IMR-90 (cell line): ENCODE data around the gene RSPH10B2. TPM values are rescaled to one million over a fixed set of nuclear protein-coding genes. Genes with fewer than 3 reads are reported as not detected.
"Not testable (repeated sequence)": the region's sequence is repeated elsewhere in the genome, so short reads cannot be mapped to it uniquely, and the experiment has no call there.

Experiments
- ATAC-seq: fragments of 200-7000 bp; cut with Tn5 transposase; 2 replicates; pipeline ENCODE4 v1.9.1; 2020; ENCODE audit warnings: low read depth, mild to moderate bottlenecking, moderate library complexity
- BruUV-seq: library from RNA; stranded (reverse); fragments of 400-500 nt; replicated peaks from 2 replicates; lab custom pipeline; 2021; lab: Mats Ljungman, UMichigan
- CTCF ChIA-PET: fragments of 300-600 bp; formaldehyde crosslinking; extraction: SDS; loops from one replicate; lab custom pipeline; 2021; ENCODE audit warnings: antibody characterized with exemption; lab: Yijun Ruan, JAX
- POLR2A ChIA-PET: fragments of 300-600 bp; sonication (Branson Sonifier 250); formaldehyde crosslinking; loops from one replicate; lab custom pipeline; 2022; ENCODE audit warnings: antibody characterized with exemption; ENCODE audit not compliant: unreplicated experiment; lab: Charles Lee
- DNase-seq: peaks from one replicate; pipeline ENCODE4 v3.0.0; 2013
- H2AFZ ChIP-seq: replicated peaks from 2 replicates; pipeline ENCODE3; 2013; ENCODE audit warnings: low read length, mild to moderate bottlenecking; ENCODE audit not compliant: poor library complexity
- H2AK5ac ChIP-seq: 2 replicates; pipeline ENCODE4 v1.6.1; 2013; ENCODE audit warnings: low read depth, low read length, inconsistent platforms
- H2AK9ac ChIP-seq: replicated peaks from 2 replicates; pipeline ENCODE3; 2013; ENCODE audit warnings: mild to moderate bottlenecking, low read depth, low read length, moderate library complexity; ENCODE audit not compliant: poor library complexity
- H2BK120ac ChIP-seq: 2 replicates; pipeline ENCODE4 v1.6.1; 2013; ENCODE audit warnings: low read depth, low read length, inconsistent platforms
- H2BK15ac ChIP-seq: 3 replicates; pipeline ENCODE4 v1.6.1; 2013; ENCODE audit warnings: low read depth, low read length, inconsistent platforms
- H2BK20ac ChIP-seq: 2 replicates; pipeline ENCODE4 v1.6.1; 2013; ENCODE audit warnings: low read depth, mild to moderate bottlenecking, inconsistent platforms, low read length, moderate library complexity
- H2BK5ac ChIP-seq: 2 replicates; pipeline ENCODE4 v1.6.1; 2013; ENCODE audit warnings: mild to moderate bottlenecking, low read depth, low read length, inconsistent platforms; ENCODE audit not compliant: poor library complexity, severe bottlenecking
- H3K14ac ChIP-seq: replicated peaks from 2 replicates; pipeline ENCODE4 v1.6.1; 2013; ENCODE audit warnings: low read depth, low read length, inconsistent platforms
- H3K18ac ChIP-seq: 2 replicates; pipeline ENCODE4 v1.6.1; 2013; ENCODE audit warnings: low read depth, low read length, control low read depth
- H3K23ac ChIP-seq: 2 replicates; pipeline ENCODE4 v1.6.1; 2013; ENCODE audit warnings: low read depth, low read length, inconsistent platforms
- H3K27ac ChIP-seq: 2 replicates; pipeline ENCODE4 v1.5.1; 2013; ENCODE audit warnings: mild to moderate bottlenecking, control low read depth, low read length; ENCODE audit not compliant: insufficient read depth
- H3K27me3 ChIP-seq: 2 replicates; pipeline ENCODE4 v1.6.1; 2013; ENCODE audit warnings: low read length; ENCODE audit not compliant: control insufficient read depth, insufficient read depth
- H3K36me3 ChIP-seq: 2 replicates; pipeline ENCODE4 v1.6.1; 2013; ENCODE audit warnings: low read length, mixed read lengths; ENCODE audit not compliant: control insufficient read depth, insufficient read depth
- H3K4ac ChIP-seq: 2 replicates; pipeline ENCODE4 v1.6.1; 2013; ENCODE audit warnings: low read depth, low read length, inconsistent platforms
- H3K4me1 ChIP-seq: 2 replicates; pipeline ENCODE4 v1.6.1; 2013; ENCODE audit warnings: low read length, mixed read lengths; ENCODE audit not compliant: control insufficient read depth, insufficient read depth
- H3K4me2 ChIP-seq: 2 replicates; pipeline ENCODE4 v1.6.1; 2013; ENCODE audit warnings: low read depth, mild to moderate bottlenecking, control low read depth, low read length, moderate library complexity
- H3K4me3 ChIP-seq: 2 replicates; pipeline ENCODE4 v1.5.1; 2013; ENCODE audit warnings: low read depth, mild to moderate bottlenecking, control low read depth, low read length, moderate library complexity; ENCODE audit not compliant: insufficient read depth
- H3K56ac ChIP-seq: 2 replicates; pipeline ENCODE4 v1.6.1; 2013; ENCODE audit warnings: low read length, inconsistent platforms; ENCODE audit not compliant: insufficient read depth; ENCODE audit errors: extremely low read depth
- H3K79me1 ChIP-seq, 2 experiments: 2 replicates each; pipeline ENCODE4 v1.6.1; 2013; ENCODE audit warnings: low read length in 2 of 2, inconsistent platforms in 1 of 2, low read depth in 1 of 2
- H3K9ac ChIP-seq: 2 replicates; pipeline ENCODE4 v1.6.1; 2013; ENCODE audit warnings: low read depth, low read length, control low read depth
- H3K9me1 ChIP-seq: 2 replicates; pipeline ENCODE4 v1.6.1; 2013; ENCODE audit warnings: low read length, inconsistent platforms; ENCODE audit not compliant: insufficient read depth
- H3K9me3 ChIP-seq: 2 replicates; pipeline ENCODE4 v1.6.1; 2013; ENCODE audit warnings: low read length; ENCODE audit not compliant: control insufficient read depth, insufficient read depth
- H4K20me1 ChIP-seq: 2 replicates; pipeline ENCODE4 v1.6.1; 2013; ENCODE audit warnings: low read length, inconsistent platforms; ENCODE audit not compliant: insufficient read depth
- H4K5ac ChIP-seq: 2 replicates; pipeline ENCODE4 v1.6.1; 2013; ENCODE audit warnings: mild to moderate bottlenecking, low read depth, low read length, control low read depth
- H4K8ac ChIP-seq, 2 experiments: 2 replicates each; pipeline ENCODE4 v1.6.1; 2013; ENCODE audit warnings: low read depth in 2 of 2, low read length in 2 of 2, control low read depth in 1 of 2, inconsistent platforms in 1 of 2
- H4K91ac ChIP-seq: 2 replicates; pipeline ENCODE4 v1.6.1; 2013; ENCODE audit warnings: low read depth, low read length, inconsistent platforms; ENCODE audit not compliant: insufficient read depth
- WGBS, 2 experiments: methylation state at CpG; one replicate each; pipeline versions ENCODE4 v1.1.5 to v1.1.7; 2013; ENCODE audit warnings: missing lambda C conversion rate in 2 of 2; ENCODE audit not compliant: insufficient read length in 1 of 2; ENCODE audit errors: extremely low coverage in 2 of 2; 5-methylcytosine and 5-hydroxymethylcytosine counted together
- dilution Hi-C: fragments of 300-500 bp; cut with HindIII; formaldehyde crosslinking; loops from one replicate; pipeline ENCODE4 v1.14.3; 2018; ENCODE audit warnings: low sequenced_read_pairs; ENCODE audit not compliant: unreplicated experiment
- in situ Hi-C: fragments of 300-500 bp; cut with MboI; formaldehyde crosslinking; loops from 3 replicates; pipeline ENCODE4 v1.14.3; 2019; ENCODE audit warnings: low sequenced_read_pairs, inconsistent platforms, mixed read lengths
- intact Hi-C: fragments of 100-400 bp; cut with micrococcal nuclease; formaldehyde crosslinking; loops from 2 replicates; pipeline ENCODE4 v1.10.0; 2022
- polyA plus RNA-seq, 3 experiments: library from polyadenylated mRNA; depleted of rRNA; stranded (reverse); fragments of >200 nt; gene quantifications; 2 replicates each; pipeline ENCODE4 v1.2.3, GENCODE V29; 2012; ENCODE audit warnings: low replicate concordance in 1 of 3
- total RNA-seq: library from RNA; depleted of rRNA; stranded (reverse); fragments of >200 nt; gene quantifications from 2 replicates; pipeline ENCODE4 v1.2.3, GENCODE V29; 2012

Gene RSPH10B2
- total and polyA plus RNA-seq, 2 of the 4 experiments (the other 2 are of a cell fraction), result not detected

DNA sequence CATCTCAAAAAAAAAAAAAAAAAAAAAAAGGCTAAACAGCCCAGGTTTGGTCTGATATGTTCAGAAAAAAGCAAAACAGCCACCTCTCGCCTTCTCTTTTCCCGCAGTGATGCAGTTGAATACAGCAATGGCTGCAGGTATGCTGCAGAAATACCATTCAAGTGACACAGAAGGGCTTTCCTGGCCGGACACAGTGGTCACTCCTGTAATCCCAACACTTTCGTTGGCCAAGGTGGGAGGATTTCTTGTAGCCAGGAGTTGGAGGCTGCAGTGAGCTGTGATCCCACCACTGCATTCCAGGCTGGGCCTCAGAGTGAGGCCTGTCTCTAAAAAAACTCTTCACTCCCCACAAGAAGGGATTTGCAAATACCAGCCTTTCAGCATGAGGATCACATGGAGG lies 29.6 kb upstream of the RSPH10B2 start:
- H3K4me2 ChIP-seq, H4K5ac ChIP-seq, H3K9me1 ChIP-seq: not testable (repeated sequence)

More for the DNA sequence above, 29.6 kb upstream of the RSPH10B2 start:
- H3K4me3 ChIP-seq, in situ Hi-C loops, H2BK20ac ChIP-seq, CTCF ChIA-PET, H3K9me3 ChIP-seq, H3K36me3 ChIP-seq, BruUV-seq, H2AK9ac ChIP-seq, H2BK120ac ChIP-seq, H3K27ac ChIP-seq, intact Hi-C loops, ATAC-seq, H3K79me1 ChIP-seq, H4K20me1 ChIP-seq, DNase-seq, H2AK5ac ChIP-seq, H4K8ac ChIP-seq, H3K56ac ChIP-seq, H3K14ac ChIP-seq, H3K4ac ChIP-seq, H3K23ac ChIP-seq, dilution Hi-C loops, H3K18ac ChIP-seq, H3K27me3 ChIP-seq, H4K91ac ChIP-seq, H3K9ac ChIP-seq, H3K4me1 ChIP-seq, H2BK5ac ChIP-seq, H2BK15ac ChIP-seq, POLR2A ChIA-PET, H2AFZ ChIP-seq: not testable (repeated sequence)
- no CpG with 5 or more reads among the region's 4 CpGs for WGBS, 2 experiments
